Measurements from ENCODE around the gene HNF4A.
A peak's percentile ranks its signal among the peaks of the same experiment; 100 is the strongest.
"Not testable (repeated sequence)": the region's sequence is repeated elsewhere in the genome, so short reads cannot be mapped to it uniquely, and the experiment has no call there.

The HNF4A gene

DNA sequence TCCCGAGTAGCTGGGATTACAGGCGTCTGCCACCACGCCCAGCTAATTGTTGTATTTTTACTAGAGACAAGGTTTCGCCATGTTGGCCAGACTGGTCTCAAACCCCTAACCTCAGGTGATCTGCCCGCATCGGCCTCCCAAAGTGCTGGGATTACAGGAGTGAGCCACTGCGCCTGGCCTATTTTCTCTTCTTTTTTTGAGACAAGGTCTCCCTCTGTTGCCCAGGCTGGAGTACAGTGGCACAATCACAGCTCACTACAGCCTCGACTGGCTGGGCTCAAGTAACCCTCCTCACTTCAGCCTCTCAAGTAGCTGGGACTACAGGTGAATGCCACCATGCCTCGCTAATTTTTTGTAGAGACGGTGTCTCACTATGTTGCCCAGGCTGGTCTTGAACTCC lies 9.6 kb upstream of the HNF4A start:
- not testable (repeated sequence) for DNase-seq

DNA sequence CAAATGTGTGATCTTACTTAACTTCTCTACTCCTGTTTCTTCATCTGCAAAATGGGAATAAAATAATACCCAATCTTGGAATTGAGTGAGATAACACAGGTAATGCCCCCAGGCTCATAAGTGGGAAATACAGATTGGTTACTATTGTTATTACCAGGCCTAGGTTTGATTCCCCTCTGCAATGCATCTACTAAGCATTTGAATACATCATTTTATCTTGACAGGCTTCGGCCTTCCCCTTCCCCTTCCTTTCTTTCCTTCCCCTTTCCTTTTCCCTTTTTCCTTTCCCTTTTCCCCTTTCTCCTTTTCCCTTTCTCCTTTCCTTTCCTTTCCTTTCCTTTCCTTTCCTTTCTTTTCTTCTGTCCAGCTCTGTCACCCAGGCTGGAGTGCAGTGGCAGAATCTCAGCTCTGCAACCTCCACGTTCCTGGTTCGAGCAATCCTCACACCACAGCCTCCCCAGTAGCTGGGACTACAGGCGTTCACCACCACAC lies 7.3 kb upstream of the HNF4A start:
- no peak for DNase-seq

DNA sequence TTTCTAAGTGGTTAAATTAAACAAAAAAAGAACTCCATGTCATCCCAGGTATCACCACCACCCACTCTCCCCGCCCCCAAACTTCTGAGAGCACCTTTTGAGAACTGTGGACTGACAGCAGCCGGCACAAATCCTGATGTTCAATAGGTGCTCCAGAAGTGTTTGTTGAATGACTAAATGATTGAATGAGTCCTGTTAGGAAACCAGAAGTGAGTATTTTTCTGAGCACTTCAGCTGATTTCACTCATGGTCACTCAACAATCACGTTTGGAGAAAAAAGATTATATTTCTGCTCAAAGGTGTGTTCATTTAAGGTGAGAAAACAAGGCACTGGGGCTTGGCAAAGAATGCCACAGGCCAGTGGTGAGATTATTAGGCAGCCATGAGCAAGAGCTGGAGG lies 6.2 kb upstream of the HNF4A start:
- no peak for DNase-seq

DNA sequence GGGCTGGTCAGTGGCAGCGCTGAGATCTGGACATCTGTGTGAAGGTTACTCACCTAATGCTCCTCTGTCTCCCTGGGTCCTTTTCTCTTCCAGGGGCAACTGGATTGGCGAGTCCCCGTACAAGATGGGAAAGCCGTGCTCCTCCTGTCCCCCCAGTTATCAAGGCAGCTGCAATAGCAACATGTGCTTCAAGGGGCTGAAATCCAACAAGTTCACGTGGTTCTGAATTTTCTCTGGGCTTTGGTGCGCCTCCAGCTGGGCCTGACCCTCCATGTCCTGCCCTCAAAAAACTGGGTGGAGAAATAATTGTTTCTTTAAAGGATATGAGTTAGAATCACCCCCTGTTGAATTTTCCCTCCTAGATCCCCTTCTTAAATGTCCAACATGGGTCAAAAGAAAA lies 4.9 kb upstream of the HNF4A start:
- no peak for DNase-seq

DNA sequence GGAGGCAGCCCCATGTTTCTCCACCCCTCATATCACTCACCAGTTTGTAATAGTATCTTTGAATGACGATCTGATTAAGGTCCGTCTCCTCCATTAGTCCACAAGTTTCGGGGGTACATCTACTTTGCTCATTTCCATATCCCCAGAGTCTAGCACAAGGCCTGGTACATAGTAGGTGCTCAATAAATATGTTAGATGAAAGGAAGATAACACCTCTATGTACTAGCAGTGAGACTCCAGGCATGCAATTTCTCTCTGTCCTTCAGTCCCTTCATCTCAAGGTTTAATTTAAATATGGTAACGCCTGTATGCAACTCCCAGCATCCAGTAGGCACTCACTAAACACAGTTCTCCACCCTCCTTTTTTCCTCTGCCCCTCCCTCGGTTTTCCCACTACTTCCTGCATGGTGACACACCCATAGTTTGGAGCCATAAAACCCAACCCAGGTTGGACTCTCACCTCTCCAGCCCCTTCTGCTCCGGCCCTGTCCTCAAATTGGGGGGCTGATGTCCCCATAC lies 461 bp upstream of the HNF4A start:
- no peak for DNase-seq

DNA sequence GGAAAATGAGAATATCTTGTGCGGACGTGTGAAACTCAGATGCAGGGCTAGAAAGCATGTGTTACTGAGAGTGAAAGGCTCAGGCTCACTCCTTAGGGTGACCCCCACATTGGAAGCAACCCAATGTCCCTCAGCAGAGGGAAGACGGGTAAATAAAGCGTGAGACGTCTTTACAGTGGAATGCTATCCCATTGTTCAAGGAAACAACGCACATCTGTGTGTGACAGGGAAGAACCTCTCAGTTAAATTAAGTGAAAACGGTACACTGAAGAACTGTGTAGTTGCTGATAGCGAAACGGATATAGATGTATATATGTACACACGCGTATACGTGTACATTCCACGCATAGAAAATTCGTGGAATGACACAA lies 839 bp downstream of the HNF4A start:
- DNase-seq, result no peak

DNA sequence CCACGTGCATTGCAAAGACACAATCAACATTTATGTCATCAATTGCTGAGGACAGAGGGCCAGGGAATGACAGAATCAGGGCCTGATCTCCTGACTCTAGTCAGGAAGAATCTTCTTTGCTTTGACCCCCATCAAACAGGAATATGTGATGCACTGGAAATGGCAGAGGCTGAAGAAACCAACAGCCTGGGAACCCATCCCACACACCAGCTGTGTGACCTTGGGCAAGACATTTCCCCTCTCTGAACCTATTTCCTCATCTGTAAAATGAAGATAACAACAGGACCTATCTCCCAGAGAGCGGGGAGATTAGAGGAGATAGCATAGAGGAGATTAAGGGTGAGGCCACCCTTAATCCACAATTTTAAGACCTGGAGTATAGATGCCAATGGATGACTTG lies 1.5 kb downstream of the HNF4A start:
- DNase-seq, result no peak

DNA sequence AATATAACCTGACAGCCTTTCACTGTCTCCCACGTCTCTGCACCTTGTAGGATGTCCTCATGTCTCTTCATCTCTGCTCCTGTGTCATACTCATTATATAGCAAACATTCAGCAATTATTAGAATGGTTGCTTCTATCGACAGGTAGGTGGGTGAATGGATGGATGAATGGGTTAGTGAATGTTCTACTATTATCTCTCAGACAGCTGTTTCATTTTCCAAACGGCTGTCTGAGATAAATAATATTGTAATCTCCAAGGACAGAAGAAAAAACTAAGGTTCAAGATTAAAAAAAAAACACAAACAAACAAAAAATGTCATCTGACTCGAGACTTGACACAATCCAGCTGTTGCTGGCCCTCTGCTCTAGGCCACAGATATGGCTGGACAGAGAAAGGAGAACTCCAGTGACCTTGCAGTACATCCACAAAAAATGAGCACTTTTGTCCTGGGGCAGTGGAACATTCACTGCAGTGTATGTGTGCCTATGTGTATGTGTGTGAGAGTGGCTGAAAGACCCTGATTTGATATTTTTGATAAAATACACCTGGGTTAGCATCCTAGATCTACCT lies 2.1 kb downstream of the HNF4A start:
- DNase-seq, result no peak

DNA sequence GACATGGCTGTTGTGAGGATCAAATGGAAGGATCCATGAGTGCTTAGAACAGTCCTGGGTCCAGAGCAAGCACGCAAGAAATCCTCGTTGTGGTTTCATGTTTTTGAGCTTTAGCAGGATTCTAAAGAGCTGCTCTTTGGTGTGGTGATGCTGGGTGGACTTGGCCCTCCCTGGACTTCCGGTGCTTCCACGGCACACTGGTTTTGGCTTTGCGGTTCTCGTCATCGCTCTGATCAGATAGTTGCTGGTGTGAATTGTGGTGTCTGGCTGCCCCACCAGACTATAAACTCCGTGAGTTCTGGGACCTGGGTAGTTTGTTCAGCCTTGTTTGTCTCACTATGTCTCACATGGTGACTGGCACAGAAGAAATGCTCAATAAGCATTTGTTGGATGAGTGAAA lies 3.3 kb downstream of the HNF4A start:
- DNase-seq, result no peak

DNA sequence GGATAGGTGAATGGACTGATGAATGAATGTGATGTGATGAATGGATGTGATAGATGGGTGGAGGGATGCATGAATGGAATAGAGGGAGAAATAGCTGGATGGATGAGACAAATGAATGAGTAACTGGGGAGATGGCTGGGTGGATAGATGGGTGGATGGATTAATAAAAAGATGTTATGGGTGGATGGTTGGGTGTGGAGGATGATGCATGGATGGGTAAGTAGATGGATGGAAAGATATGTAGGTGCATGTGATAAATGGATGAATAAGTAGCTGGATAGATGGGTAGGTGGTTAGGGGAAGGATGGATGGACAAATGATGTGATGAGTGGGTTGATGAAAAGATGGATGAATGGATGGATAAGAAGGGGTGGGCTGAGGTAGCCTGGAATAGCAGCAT lies 4.7 kb downstream of the HNF4A start:
- no peak for DNase-seq

DNA sequence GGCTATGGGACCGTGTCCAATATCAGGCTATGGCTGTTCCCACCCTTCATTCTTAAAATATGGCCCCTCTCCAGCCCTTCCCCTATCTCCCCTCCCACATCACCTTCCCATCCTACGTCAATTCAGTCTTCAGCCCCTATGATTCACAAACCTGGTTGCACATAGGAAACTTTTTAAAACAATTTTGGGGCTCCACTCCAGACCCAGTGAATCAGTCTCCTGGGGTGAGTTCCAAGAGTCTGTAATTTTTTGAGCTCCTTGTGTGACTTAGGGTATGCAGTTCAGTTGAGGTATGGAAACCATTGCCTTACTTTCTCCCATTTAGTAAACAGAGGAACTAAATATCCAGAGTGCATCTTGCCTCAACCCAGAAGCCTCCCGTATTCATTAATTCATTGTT lies 5.5 kb downstream of the HNF4A start:
- no peak for DNase-seq

DNA sequence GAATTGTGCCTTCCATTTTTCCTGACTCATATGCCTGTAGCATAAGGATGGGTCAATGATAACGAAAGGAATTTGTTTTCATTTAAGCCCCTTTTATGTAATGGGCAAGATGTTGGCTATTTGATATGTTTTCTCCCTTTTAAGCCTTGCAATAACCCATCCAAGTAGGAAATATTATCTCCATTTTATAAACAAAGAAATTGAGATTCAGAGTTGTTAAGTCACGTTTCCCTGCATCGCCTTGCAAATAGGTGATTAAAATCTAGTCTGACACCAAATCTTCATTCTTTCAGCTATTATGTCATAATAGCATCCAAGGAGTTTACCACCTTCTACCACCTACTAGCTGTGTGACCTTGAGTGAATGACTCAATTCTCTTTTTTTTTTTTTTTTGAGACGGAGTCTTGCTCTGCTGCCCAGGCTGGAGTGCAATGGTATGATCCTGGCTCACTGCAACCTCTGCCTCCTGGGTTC lies 7.0 kb downstream of the HNF4A start:
- no peak for DNase-seq

DNA sequence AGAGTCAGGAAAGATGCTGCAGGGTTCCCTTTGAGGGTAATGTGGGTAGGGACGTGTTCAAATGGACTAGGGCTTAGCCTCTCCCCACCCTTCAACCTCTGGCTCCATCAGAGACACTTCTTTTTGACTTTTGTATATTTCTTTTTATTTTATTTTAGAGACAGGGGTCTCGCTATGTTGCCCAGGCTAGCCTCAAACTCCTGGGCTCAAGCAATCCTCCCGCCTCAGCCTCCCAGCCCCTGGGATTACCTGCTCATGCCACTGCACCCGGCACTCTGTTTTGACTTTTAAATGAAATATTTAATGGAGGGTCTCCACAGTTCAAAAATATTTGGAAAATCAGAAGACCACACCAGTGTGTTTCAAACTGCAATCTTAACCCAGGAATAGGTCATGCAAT lies 8.6 kb downstream of the HNF4A start:
- no peak for DNase-seq

DNA sequence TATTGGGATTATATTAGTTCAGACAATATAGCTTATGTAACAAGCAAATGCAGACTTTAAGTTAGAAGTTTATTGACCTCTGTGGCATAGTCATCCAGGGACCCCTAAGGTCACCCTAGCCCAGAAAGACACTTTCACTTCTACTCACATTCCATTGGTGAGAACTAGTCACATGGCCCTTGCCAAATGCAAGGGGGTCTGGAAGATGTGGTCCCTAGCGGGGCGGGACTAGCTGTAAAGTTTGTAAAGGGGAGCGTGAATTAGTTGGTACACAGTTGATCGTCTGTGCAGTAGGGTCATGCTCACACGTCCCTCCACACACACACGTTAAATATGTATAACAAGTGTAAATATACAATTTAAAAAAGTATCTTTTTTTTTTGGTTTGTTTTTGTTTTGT lies 9.3 kb downstream of the HNF4A start:
- DNase-seq, result no peak

DNA sequence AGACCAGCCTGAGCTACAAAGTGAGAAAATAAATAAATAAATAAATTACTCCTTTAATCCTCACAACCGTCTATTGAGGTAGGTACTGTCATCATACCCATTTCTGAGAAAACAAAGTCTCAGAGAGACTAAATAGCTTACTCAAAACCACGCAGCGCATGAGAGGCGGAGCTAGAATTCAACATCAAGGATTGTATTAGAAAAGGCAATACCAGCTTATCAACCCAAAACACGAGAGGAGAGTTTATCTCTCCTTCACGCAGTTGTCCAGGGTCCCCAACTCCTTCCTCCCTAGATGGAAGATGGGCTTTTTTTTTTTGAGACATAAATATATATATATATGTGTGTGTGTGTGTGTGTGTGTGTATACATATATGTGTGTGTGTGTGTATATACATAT lies 12.2 kb downstream of the HNF4A start:
- no peak for DNase-seq

DNA sequence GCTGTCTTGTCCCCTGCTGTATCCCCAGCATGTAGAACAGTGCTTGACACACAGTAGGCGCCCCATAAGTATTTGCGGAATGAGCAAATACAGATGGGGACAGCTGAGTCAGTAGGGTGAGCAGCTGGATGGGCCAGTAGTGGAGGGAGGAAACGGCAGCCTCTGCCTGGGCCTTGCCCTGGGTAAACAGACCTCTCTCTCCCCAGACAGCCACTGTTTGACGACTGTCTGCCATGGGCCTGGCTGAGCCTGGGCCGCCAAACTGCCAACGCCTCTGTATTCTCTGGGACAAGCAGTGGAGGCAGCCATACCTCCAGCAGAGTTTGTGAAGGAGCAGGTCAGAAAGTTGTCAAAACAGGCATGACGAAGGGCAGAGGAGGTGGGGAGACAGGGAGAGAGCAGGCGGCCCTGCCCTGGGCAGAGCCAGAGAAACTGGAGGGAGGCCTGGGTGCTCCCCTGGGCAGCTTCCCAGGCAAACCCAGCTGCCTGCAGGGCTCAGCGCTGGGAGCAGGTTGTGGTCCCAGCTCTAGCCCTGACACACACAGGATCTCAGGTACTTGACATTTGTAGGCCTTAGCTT lies 15.2 kb downstream of the HNF4A start:
- DNase-seq, result no peak

DNA sequence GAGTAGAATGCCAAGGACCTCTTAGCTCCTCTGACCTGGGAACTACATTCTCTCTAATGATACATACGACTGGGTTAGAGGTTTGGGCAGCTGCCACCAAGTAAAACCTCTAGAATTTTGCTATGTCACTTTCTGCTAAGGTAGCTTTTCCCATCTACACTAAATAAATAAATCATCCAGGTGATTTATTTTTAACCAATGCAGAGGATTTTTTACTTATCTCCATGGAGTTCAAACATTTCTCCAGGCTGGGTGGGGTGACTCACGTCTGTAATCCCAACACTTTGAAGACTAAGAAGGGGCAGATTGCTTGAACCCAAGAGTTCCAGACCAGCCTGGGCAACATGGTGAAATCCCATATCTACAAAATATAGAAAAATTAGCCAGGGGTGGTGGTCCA lies 27.1 kb downstream of the HNF4A start:
- no peak for DNase-seq

DNA sequence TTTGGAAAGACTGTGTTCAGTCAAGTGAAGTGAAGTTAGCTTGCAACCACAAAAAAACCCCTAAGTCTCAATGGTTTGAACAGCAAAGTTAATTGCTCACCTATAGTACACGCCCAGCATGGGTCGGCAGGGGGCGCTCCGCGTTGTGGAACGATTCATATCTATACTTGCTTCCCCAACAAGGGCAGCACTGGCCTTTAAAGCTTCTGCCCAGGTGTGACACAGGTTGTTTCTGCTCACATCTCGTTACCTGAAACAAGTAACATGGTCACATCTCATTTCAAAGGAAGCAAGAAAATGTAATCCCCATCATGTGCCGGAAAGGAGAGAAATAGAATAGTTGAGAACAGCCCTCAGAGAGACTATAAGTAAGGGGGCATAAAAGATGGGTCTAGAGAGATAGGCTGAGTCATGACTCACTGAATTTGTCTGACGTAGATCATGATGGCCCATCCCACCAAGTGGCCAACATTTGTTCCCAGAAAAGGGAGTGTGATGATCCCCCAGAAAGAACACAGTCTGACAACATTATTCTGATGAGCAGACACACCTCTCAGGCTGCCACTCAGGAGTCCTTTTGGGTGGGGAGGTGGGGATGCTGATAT lies 29.0 kb downstream of the HNF4A start:
- peak in 1 of 2 experiments; percentile 23 for DNase-seq

DNA sequence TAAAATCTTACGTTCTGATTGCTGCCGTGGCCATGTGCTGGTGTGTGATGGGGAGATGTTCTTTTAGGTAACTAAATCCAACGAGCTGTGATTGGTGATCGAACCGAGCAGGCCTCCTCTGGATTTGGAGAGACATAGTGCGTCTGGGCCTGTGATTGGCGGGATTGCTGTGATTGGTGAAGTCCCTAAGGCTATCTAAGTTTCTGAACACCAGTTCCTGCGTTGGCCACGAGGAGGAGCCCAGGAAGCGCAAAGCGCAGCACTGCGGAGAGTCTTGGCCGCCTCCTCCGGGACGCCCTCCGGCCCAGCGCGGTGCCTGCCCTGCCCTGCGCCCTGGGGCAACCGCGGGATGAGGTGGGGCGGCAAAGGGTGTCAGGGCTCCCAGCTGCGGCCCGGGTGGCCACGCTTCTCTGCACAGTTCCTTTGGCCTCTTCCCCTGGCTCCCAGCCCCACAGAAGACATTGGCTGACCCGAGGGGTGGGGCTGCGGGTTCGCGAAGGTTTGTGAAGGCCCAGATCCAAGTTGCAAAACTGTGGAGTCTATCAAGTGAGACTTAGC lies 33.0 kb downstream of the HNF4A start:
- DNase-seq, result no peak

DNA sequence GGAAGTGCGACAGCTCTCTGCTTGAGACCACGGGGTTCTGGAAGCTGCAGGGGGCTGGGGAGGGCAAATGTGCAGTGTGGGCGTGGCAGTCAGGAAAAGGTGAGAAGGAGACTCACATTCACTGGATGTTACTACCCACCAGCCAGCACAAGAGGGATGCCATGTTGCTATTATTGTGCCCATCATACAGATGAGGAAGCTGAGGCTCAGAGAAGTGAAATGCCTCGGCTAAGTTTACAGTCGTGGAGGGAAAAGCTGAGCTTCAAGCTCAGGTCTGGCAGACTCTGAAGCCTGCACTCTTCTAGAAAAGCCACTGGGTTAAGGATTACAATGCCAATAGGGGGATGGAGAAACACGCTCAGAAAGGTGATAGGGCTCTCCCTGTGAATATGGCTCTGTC lies 34.4 kb downstream of the HNF4A start:
- no peak for DNase-seq

DNA sequence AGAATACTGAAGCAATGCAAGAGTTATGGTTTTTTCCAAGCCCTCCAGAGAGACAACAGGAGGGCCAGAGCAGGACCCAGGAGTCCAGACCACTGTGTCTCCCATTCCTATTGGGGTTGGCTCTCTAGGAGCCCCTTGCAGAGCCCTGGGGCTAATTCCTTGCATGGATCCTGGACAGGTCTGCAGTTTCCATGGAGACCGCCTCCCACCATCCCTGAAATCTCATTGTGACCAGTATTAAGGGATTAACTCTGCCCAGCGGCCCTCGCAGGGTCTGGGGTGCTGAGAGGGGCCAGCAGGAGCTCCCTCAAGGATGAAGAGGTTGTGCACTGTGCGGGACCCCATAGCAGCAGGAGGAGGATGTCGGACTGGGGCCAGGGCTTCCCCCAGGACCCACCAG lies 34.8 kb downstream of the HNF4A start:
- no peak for DNase-seq

DNA sequence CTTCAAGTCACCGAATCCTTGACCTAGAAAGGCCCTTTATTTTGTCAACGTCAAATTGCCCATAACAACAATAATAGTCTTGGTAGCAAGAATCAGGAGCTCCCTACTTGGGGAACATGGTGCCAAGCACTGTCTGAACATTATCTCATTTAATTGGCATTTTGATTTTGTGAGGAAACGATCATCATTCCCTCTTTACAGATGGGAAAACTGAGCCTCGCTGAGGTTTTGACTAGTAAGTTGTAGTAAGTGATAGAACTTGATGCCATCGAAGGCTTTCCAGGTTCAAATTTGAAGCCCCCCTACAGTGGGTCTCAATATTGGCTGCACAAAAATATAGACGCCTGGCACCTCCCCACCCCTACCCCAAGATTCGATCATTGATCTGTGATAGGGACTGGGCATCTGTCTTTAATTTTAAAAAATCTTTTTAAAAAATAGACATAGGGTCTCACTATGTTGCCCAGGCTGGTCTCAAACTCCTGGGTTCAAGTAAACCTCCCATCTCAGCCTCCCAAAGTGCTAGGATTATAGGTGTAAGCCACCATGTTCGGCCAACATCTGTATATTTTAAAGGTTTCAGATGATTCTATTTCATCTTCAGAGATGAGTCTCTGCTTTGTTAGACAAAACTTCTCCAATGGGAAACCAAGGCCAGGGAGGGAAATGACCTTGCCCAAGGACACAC lies 36.7 kb downstream of the HNF4A start:
- DNase-seq, result no peak

DNA sequence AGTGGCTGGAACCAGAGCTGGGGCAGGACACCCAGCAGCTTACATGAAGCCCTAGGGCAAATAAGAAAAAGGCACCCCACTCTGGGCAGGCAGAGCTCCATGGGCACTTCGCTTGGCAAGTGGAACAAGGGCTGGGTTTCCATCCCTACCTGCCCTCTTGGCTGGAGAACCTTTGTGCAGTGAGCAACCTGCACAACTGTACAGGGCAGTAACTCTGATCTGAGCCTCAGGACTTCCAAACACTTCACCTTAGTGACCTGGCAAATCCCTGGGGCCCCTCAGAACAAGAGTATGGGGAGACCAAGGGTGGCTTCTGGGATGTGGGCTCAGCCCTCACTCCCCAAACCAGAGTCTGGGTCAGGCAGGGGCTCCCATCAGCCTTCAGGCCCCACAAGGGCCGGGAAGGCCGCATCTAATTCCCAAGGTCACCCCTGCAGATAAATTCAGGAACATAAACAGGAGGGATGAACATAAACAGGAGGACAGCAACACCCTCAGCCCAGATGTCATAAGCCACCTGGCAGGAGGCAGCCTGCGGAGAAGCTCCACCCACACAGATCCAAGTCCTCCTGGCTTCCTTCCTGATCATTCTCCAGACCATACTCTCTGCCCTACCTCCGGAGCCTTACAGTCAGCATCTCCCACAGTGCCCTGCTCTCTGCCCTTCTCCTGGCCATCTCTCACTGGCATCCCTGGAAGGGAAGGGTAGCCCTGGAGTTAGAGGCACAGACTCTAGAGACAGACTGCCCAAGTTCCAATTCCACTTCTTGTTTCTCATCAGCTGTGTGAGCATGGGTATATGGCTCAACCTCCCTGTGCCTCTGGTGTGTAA lies 37.5 kb downstream of the HNF4A start:
- DNase-seq, result no peak
